ENCODE results near the gene ABCA3.

DNA sequence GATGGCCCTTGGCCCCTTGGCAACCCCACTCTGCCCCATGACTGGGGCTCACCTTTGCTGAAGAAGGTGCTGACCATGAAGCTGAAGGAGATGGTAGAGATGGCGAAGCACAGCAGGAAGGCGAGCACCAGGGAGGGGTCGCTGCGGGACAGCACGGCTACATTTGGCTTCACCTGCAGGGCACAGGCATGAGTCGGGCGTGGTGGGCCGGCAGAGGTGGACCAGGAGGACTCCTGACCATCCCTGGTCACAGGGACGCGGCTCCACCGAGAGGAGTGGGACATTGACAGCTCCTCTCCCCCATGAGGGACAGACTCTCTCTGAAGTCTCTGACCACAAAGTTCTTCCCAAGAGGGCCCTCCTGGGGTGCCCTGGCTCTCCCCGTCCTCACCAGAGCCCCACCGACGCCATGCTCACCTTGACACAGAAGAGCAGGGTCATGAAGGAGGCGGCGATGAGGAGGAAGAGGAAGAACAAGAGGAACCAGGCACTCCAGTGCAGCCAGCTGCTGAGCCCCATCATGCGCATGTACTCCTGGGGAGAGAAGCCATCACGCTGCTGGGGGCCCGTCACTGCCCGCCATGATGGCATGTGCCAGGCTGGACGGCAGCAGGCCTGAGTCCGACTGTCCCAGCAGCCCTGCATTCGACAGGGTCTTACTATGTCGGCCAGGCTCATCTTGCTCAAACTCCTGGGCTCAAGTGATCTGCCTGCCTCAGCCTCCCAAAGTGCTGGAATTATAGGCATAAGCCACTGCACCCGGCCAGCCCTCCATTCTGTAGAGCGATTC lies 23.1 kb downstream of the ABCA3 start:
- TF ChIP-seq, protein P1, sequence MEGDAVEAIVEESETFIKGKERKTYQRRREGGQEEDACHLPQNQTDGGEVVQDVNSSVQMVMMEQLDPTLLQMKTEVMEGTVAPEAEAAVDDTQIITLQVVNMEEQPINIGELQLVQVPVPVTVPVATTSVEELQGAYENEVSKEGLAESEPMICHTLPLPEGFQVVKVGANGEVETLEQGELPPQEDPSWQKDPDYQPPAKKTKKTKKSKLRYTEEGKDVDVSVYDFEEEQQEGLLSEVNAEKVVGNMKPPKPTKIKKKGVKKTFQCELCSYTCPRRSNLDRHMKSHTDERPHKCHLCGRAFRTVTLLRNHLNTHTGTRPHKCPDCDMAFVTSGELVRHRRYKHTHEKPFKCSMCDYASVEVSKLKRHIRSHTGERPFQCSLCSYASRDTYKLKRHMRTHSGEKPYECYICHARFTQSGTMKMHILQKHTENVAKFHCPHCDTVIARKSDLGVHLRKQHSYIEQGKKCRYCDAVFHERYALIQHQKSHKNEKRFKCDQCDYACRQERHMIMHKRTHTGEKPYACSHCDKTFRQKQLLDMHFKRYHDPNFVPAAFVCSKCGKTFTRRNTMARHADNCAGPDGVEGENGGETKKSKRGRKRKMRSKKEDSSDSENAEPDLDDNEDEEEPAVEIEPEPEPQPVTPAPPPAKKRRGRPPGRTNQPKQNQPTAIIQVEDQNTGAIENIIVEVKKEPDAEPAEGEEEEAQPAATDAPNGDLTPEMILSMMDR (IDR thresholded peaks at IDR 0.05; ENCODE audit: low read length) = no peak
- TF ChIP-seq EZH2 (IDR thresholded peaks at IDR 0.05; ENCODE audit: borderline replicate concordance, low read length) = no peak

All from OCI-LY1 (cell line).